ENCODE data around the gene MYO18A.

Gene MYO18A

GRCh38 chr17:29120433-29120832 lies 59.8 kb downstream of the MYO18A start:
- H3K9ac ChIP-seq (ENCODE audit: low read length): no peak overlapping the region
- no peaks in the 10 kb centered on the region for H3K4me1 ChIP-seq (ENCODE audit: control insufficient read depth, insufficient read depth, low read length)
- peaks cover 41% of the 10 kb centered on the region for H3K36me3 ChIP-seq (ENCODE audit: control insufficient read depth, insufficient read depth, low read length)
- no peaks in the 10 kb centered on the region for H3K27me3 ChIP-seq (ENCODE audit: control insufficient read depth, insufficient read depth, low read length)
- no peak overlapping the region for H3K27ac ChIP-seq (ENCODE audit: low read depth, low read length)
- H3K4me3 ChIP-seq (ENCODE audit: low read length): no peak overlapping the region

GRCh38 chr17:29119265-29119664 lies 60.9 kb downstream of the MYO18A start:
- Histone ChIP-seq H3K9ac (ENCODE audit: low read length) (no peak overlapping the region), H3K27ac (ENCODE audit: low read depth, low read length) (no peak overlapping the region), H3K4me1 (ENCODE audit: control insufficient read depth, insufficient read depth, low read length) (no peaks in the 10 kb centered on the region), H3K4me3 (ENCODE audit: low read length) (no peak overlapping the region), H3K36me3 (ENCODE audit: control insufficient read depth, insufficient read depth, low read length) (peaks cover 53% of the 10 kb centered on the region), H3K27me3 (ENCODE audit: control insufficient read depth, insufficient read depth, low read length) (no peaks in the 10 kb centered on the region)

- H3K27me3 ChIP-seq (ENCODE audit: control insufficient read depth, insufficient read depth, low read length): no peaks in the 10 kb centered on the region
- H3K4me3 ChIP-seq (ENCODE audit: low read length): no peak overlapping the region
- H3K27ac ChIP-seq (ENCODE audit: low read depth, low read length): no peak overlapping the region
- peaks cover 62% of the 10 kb centered on the region for H3K36me3 ChIP-seq (ENCODE audit: control insufficient read depth, insufficient read depth, low read length)
- no peak overlapping the region for H3K9ac ChIP-seq (ENCODE audit: low read length)
- H3K4me1 ChIP-seq (ENCODE audit: control insufficient read depth, insufficient read depth, low read length): no peaks in the 10 kb centered on the region
These were observed 63.1 kb downstream of the MYO18A start for GRCh38 chr17:29116804-29117753.

GRCh38 chr17:29115961-29116803 lies 64.0 kb downstream of the MYO18A start:
- no peaks in the 10 kb centered on the region for H3K27me3 ChIP-seq (ENCODE audit: control insufficient read depth, insufficient read depth, low read length)
- no peak overlapping the region for H3K9ac ChIP-seq (ENCODE audit: low read length)
- H3K4me1 ChIP-seq (ENCODE audit: control insufficient read depth, insufficient read depth, low read length): no peaks in the 10 kb centered on the region
- H3K27ac ChIP-seq (ENCODE audit: low read depth, low read length): no peak overlapping the region
- H3K4me3 ChIP-seq (ENCODE audit: low read length): no peak overlapping the region
- peaks cover 55% of the 10 kb centered on the region for H3K36me3 ChIP-seq (ENCODE audit: control insufficient read depth, insufficient read depth, low read length)

- Histone ChIP-seq H3K36me3 (ENCODE audit: control insufficient read depth, insufficient read depth, low read length) (peaks cover 49% of the 10 kb centered on the region), H3K27ac (ENCODE audit: low read depth, low read length) (no peak overlapping the region), H3K4me3 (ENCODE audit: low read length) (no peak overlapping the region), H3K27me3 (ENCODE audit: control insufficient read depth, insufficient read depth, low read length) (no peaks in the 10 kb centered on the region), H3K4me1 (ENCODE audit: control insufficient read depth, insufficient read depth, low read length) (no peaks in the 10 kb centered on the region), H3K9ac (ENCODE audit: low read length) (no peak overlapping the region)
These were observed 64.8 kb downstream of the MYO18A start for GRCh38 chr17:29115435-29115834.

GRCh38 chr17:29114141-29114540 lies 66.1 kb downstream of the MYO18A start:
- Histone ChIP-seq H3K27me3 (ENCODE audit: control insufficient read depth, insufficient read depth, low read length) (no peaks in the 10 kb centered on the region), H3K36me3 (ENCODE audit: control insufficient read depth, insufficient read depth, low read length) (peaks cover 52% of the 10 kb centered on the region), H3K4me3 (ENCODE audit: low read length) (no peak overlapping the region), H3K27ac (ENCODE audit: low read depth, low read length) (no peak overlapping the region), H3K4me1 (ENCODE audit: control insufficient read depth, insufficient read depth, low read length) (no peaks in the 10 kb centered on the region), H3K9ac (ENCODE audit: low read length) (no peak overlapping the region)

GRCh38 chr17:29113334-29113733 lies 66.9 kb downstream of the MYO18A start:
- H3K4me1 ChIP-seq (ENCODE audit: control insufficient read depth, insufficient read depth, low read length): no peaks in the 10 kb centered on the region
- no peaks in the 10 kb centered on the region for H3K27me3 ChIP-seq (ENCODE audit: control insufficient read depth, insufficient read depth, low read length)
- H3K36me3 ChIP-seq (ENCODE audit: control insufficient read depth, insufficient read depth, low read length): peaks cover 47% of the 10 kb centered on the region
- no peak overlapping the region for H3K9ac ChIP-seq (ENCODE audit: low read length)
- no peak overlapping the region for H3K27ac ChIP-seq (ENCODE audit: low read depth, low read length)
- H3K4me3 ChIP-seq (ENCODE audit: low read length): no peak overlapping the region

GRCh38 chr17:29112771-29113295 lies 67.4 kb downstream of the MYO18A start:
- H3K4me1 ChIP-seq (ENCODE audit: control insufficient read depth, insufficient read depth, low read length): no peaks in the 10 kb centered on the region
- no peak overlapping the region for H3K27ac ChIP-seq (ENCODE audit: low read depth, low read length)
- H3K4me3 ChIP-seq (ENCODE audit: low read length): no peak overlapping the region
- no peaks in the 10 kb centered on the region for H3K27me3 ChIP-seq (ENCODE audit: control insufficient read depth, insufficient read depth, low read length)
- H3K36me3 ChIP-seq (ENCODE audit: control insufficient read depth, insufficient read depth, low read length): peaks cover 47% of the 10 kb centered on the region
- no peak overlapping the region for H3K9ac ChIP-seq (ENCODE audit: low read length)

GRCh38 chr17:29111816-29112499 lies 68.2 kb downstream of the MYO18A start:
- Histone ChIP-seq H3K4me1 (ENCODE audit: control insufficient read depth, insufficient read depth, low read length) (no peaks in the 10 kb centered on the region), H3K4me3 (ENCODE audit: low read length) (no peak overlapping the region), H3K27me3 (ENCODE audit: control insufficient read depth, insufficient read depth, low read length) (no peaks in the 10 kb centered on the region), H3K36me3 (ENCODE audit: control insufficient read depth, insufficient read depth, low read length) (peaks cover 52% of the 10 kb centered on the region), H3K27ac (ENCODE audit: low read depth, low read length) (no peak overlapping the region), H3K9ac (ENCODE audit: low read length) (no peak overlapping the region)

- H3K36me3 ChIP-seq (ENCODE audit: control insufficient read depth, insufficient read depth, low read length): peaks cover 47% of the 10 kb centered on the region
These were observed 69.8 kb downstream of the MYO18A start for GRCh38 chr17:29110372-29110757.

GRCh38 chr17:29109477-29110371 lies 70.5 kb downstream of the MYO18A start:
- Histone ChIP-seq H3K9ac (ENCODE audit: low read length) (no peak overlapping the region), H3K27ac (ENCODE audit: low read depth, low read length) (no peak overlapping the region), H3K36me3 (ENCODE audit: control insufficient read depth, insufficient read depth, low read length) (peaks cover 40% of the 10 kb centered on the region), H3K4me3 (ENCODE audit: low read length) (no peak overlapping the region), H3K4me1 (ENCODE audit: control insufficient read depth, insufficient read depth, low read length) (no peaks in the 10 kb centered on the region), H3K27me3 (ENCODE audit: control insufficient read depth, insufficient read depth, low read length) (no peaks in the 10 kb centered on the region)

More at GRCh38 chr17:29110372-29110757, 69.8 kb downstream of the MYO18A start:
- H3K4me3 ChIP-seq (ENCODE audit: low read length): no peak overlapping the region
- H3K9ac ChIP-seq (ENCODE audit: low read length): no peak overlapping the region
- H3K27me3 ChIP-seq (ENCODE audit: control insufficient read depth, insufficient read depth, low read length): no peaks in the 10 kb centered on the region
- H3K27ac ChIP-seq (ENCODE audit: low read depth, low read length): no peak overlapping the region
- H3K4me1 ChIP-seq (ENCODE audit: control insufficient read depth, insufficient read depth, low read length): no peaks in the 10 kb centered on the region

All from rectal smooth muscle tissue (tissue), 1 donor.